ENCODE data around the gene ACOT4.
"Not testable (repeated sequence)": the region's sequence is repeated elsewhere in the genome, so short reads cannot be mapped to it uniquely, and the experiment has no call there.

ACOT4 gene

GRCh38 chr14:73591690-73592449 lies at the start of gene ACOT4:
TSS of gene ACOT4 (plus strand) at chr14:73591873. CDS start at chr14:73591960, 87 bp downstream.
- peak in 1 of 2 donors; percentile 32 for DNase-seq (ENCODE audit: extremely low read depth in 1 of 2, low read depth in 1 of 2)

- DNase-seq (ENCODE audit: extremely low read depth in 1 of 2, low read depth in 1 of 2), result not testable (repeated sequence)
Observed at GRCh38 chr14:73542961-73543360, 48.7 kb upstream of the ACOT4 start.

- not testable (repeated sequence) for DNase-seq (ENCODE audit: extremely low read depth in 1 of 2, low read depth in 1 of 2)
Observed at GRCh38 chr14:73545353-73545752, 46.3 kb upstream of the ACOT4 start.

GRCh38 chr14:73549097-73549496 lies 42.6 kb upstream of the ACOT4 start:
- not testable (repeated sequence) for DNase-seq (ENCODE audit: extremely low read depth in 1 of 2, low read depth in 1 of 2)

- not testable (repeated sequence) for DNase-seq (ENCODE audit: extremely low read depth in 1 of 2, low read depth in 1 of 2)
Observed at GRCh38 chr14:73549889-73550524, 41.7 kb upstream of the ACOT4 start.

- DNase-seq (ENCODE audit: extremely low read depth in 1 of 2, low read depth in 1 of 2), result no peak
Observed at GRCh38 chr14:73553845-73554244, 37.8 kb upstream of the ACOT4 start.

GRCh38 chr14:73557201-73557600 lies 34.5 kb upstream of the ACOT4 start:
- DNase-seq (ENCODE audit: extremely low read depth in 1 of 2, low read depth in 1 of 2), result not testable (repeated sequence)

- DNase-seq (ENCODE audit: extremely low read depth in 1 of 2, low read depth in 1 of 2), result not testable (repeated sequence)
Observed at GRCh38 chr14:73558238-73558637, 33.4 kb upstream of the ACOT4 start.

- not testable (repeated sequence) for DNase-seq (ENCODE audit: extremely low read depth in 1 of 2, low read depth in 1 of 2)
Observed at GRCh38 chr14:73562256-73562655, 29.4 kb upstream of the ACOT4 start.

- not testable (repeated sequence) for DNase-seq (ENCODE audit: extremely low read depth in 1 of 2, low read depth in 1 of 2)
Observed at GRCh38 chr14:73562696-73563095, 29.0 kb upstream of the ACOT4 start.

GRCh38 chr14:73566431-73566830 lies 25.2 kb upstream of the ACOT4 start:
- DNase-seq (ENCODE audit: extremely low read depth in 1 of 2, low read depth in 1 of 2), result not testable (repeated sequence)

GRCh38 chr14:73566935-73567334 lies 24.7 kb upstream of the ACOT4 start:
- not testable (repeated sequence) for DNase-seq (ENCODE audit: extremely low read depth in 1 of 2, low read depth in 1 of 2)

- DNase-seq (ENCODE audit: extremely low read depth in 1 of 2, low read depth in 1 of 2), result no peak
Observed at GRCh38 chr14:73567358-73567757, 24.3 kb upstream of the ACOT4 start.

- DNase-seq (ENCODE audit: extremely low read depth in 1 of 2, low read depth in 1 of 2), result no peak
Observed at GRCh38 chr14:73567951-73568885, 23.5 kb upstream of the ACOT4 start.

- not testable (repeated sequence) for DNase-seq (ENCODE audit: extremely low read depth in 1 of 2, low read depth in 1 of 2)
Observed at GRCh38 chr14:73568886-73569184, 22.8 kb upstream of the ACOT4 start.

GRCh38 chr14:73569185-73569958 lies 22.3 kb upstream of the ACOT4 start, which contains the start of gene ACOT2:
TSS of gene ACOT2 (plus strand) at chr14:73569213. CDS start at chr14:73569241, 28 bp downstream.
- peak; percentile 61 to 65 for DNase-seq (ENCODE audit: extremely low read depth in 1 of 2, low read depth in 1 of 2)

GRCh38 chr14:73570913-73571312 lies 20.8 kb upstream of the ACOT4 start:
- DNase-seq (ENCODE audit: extremely low read depth in 1 of 2, low read depth in 1 of 2), result peak; percentile 28 to 34

- not testable (repeated sequence) for DNase-seq (ENCODE audit: extremely low read depth in 1 of 2, low read depth in 1 of 2)
Observed at GRCh38 chr14:73573034-73573433, 18.6 kb upstream of the ACOT4 start.

GRCh38 chr14:73573740-73574139 lies 17.9 kb upstream of the ACOT4 start:
- DNase-seq (ENCODE audit: extremely low read depth in 1 of 2, low read depth in 1 of 2), result not testable (repeated sequence)

GRCh38 chr14:73574251-73574650 lies 17.4 kb upstream of the ACOT4 start:
- not testable (repeated sequence) for DNase-seq (ENCODE audit: extremely low read depth in 1 of 2, low read depth in 1 of 2)
